ENCODE measurements around the gene RAD51. TPM values are rescaled to one million over a fixed set of nuclear protein-coding genes. Genes with fewer than 3 reads are reported as not detected.

The RAD51 gene
- total and polyA plus RNA-seq, 4 donors = 2.5 to 7.9 (median 5.0) TPM

DNA sequence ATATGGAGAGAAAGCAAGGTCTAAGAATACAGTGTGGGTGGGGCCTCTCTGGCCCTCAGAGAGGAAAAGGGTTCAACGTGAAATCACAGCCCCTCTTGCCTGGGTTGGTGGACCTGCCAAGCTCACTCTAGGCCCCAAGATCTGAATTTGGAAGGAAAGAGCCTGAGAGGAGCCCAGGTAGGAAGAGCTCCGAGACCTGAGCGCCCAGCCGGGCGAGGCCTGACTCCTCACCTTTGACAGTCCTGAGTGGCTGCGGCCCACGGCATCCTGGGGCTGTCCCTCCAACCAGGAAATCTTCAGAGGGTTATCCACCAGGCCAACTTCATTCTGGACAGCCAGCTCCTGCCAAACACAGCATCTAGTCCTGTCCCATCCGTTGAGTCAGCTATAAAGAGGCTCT is 78.5 kb downstream of the RAD51 start:
- no peak for DNase-seq (ENCODE audit: low read depth in 4 of 6, low spot score in 6 of 6)
- Histone ChIP-seq H3K9me3 (ENCODE audit: control insufficient read depth, insufficient read depth, low read length) (no peaks in the 10 kb centered on the region), H3K4me1 (ENCODE audit: control insufficient read depth, insufficient read depth, low read length) (peaks cover 28% of the 10 kb centered on the region), H3K36me3 (ENCODE audit: control insufficient read depth, insufficient read depth, low read length) (peaks cover 97% of the 10 kb centered on the region), H3K27ac (ENCODE audit: low read depth, low read length) (no peak overlapping the region), H3K27me3 (ENCODE audit: control insufficient read depth, insufficient read depth, low read length) (no peaks in the 10 kb centered on the region), H3K4me3 (ENCODE audit: low read depth, low read length) (no peak overlapping the region)
- 87% methylated on average over 8 of the region's 8 CpGs for WGBS (ENCODE audit: insufficient coverage)

DNA sequence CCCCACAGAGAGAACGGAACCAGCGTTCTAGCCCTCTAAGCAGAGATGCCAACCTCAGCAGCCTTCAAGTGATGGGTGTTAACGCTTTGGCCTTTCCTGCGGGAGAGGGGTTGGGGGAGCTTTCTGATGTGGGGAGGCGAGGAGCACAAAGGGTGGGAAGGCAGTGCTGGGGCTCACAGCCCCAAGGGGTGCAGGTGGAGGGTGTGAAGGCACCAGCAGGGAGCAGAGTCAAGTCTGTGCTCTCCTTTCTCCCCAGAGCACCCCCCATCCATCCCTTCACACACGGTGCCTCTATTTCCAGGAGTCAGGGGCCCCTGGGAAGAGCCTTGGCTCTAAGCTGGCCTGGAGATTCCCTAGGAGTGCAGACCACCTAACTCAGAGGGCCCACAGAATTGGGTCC is 78.9 kb downstream of the RAD51 start:
- Histone ChIP-seq H3K9me3 (ENCODE audit: control insufficient read depth, insufficient read depth, low read length) (no peaks in the 10 kb centered on the region), H3K4me1 (ENCODE audit: control insufficient read depth, insufficient read depth, low read length) (peaks cover 24% of the 10 kb centered on the region), H3K27ac (ENCODE audit: low read depth, low read length) (no peak overlapping the region), H3K27me3 (ENCODE audit: control insufficient read depth, insufficient read depth, low read length) (no peaks in the 10 kb centered on the region), H3K4me3 (ENCODE audit: low read depth, low read length) (no peak overlapping the region), H3K36me3 (ENCODE audit: control insufficient read depth, insufficient read depth, low read length) (peaks cover 97% of the 10 kb centered on the region)
- DNase-seq (ENCODE audit: low read depth in 4 of 6, low spot score in 6 of 6) = no peak
- WGBS (ENCODE audit: insufficient coverage) = 92% methylated on average over 1 of the region's 6 CpGs

DNA sequence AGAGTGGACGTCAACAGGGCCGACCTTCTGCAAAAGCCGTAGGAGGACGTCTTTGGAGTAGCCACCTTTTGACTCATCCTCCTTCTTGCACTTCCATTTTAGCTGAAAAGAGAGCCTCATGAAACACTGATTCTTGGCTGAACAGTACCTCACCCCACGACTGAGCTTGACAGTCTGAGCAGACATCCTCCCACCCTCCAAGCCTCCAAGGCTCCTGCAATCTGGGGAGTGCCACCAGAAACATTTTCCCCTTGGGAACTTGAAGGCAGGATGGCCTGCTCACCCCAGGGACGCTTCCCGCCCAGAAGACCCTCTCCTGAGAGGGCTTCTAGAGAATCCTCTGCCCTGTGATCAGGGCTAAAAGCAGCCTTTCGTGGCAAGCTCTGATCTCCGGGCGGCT is 80.0 kb downstream of the RAD51 start:
- H3K36me3 ChIP-seq (ENCODE audit: control insufficient read depth, insufficient read depth, low read length) = peaks cover 97% of the 10 kb centered on the region
- no peaks in the 10 kb centered on the region for H3K9me3 ChIP-seq (ENCODE audit: control insufficient read depth, insufficient read depth, low read length)
- H3K4me1 ChIP-seq (ENCODE audit: control insufficient read depth, insufficient read depth, low read length) = peaks cover 12% of the 10 kb centered on the region
- DNase-seq (ENCODE audit: low read depth in 4 of 6, low spot score in 6 of 6) = no peak
- no peak overlapping the region for H3K4me3 ChIP-seq (ENCODE audit: low read depth, low read length)
- H3K27me3 ChIP-seq (ENCODE audit: control insufficient read depth, insufficient read depth, low read length) = no peaks in the 10 kb centered on the region
- no peak overlapping the region for H3K27ac ChIP-seq (ENCODE audit: low read depth, low read length)
- 92% methylated on average over 10 of the region's 10 CpGs for WGBS (ENCODE audit: insufficient coverage)

DNA sequence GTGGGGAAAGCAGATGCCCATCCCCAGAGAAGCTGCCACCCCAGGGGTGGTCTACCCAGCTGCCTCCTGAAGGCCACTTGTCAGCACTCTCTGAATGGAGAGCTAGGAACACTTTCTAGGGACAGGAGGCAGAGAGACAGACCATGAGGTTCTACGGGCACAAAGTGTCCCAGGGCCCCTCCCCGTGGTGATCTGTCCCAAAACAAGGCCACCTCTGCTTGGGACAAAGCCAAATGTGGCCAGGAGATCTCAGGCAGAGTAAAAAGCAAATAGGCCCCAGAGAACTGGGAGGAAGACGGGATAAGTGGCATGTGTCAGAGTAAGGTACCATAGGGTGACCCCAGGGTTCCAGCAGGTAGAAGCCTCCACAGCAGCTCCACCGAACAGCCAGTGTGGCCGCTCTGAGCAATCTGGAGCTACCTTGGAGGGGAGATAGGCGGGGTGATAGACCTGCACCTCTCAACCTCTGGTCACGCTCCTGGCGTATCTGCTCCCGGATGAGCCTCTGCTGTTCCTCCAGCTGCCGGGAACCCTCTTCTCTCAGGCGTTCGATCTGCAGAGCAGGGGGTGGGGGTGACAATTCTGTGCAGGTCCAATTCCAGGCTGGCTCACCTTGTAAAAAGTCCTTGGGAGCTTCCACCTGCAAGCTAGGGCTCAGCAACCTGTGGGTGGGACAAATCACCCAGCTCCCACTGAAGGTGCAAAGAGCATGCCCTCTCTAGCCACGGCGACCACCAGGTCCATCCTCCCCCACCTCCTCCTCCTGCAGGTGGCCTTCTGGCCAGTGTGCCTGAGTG is 81.0 kb downstream of the RAD51 start:
- no peak overlapping the region for H3K4me3 ChIP-seq (ENCODE audit: low read depth, low read length)
- no peaks in the 10 kb centered on the region for H3K27me3 ChIP-seq (ENCODE audit: control insufficient read depth, insufficient read depth, low read length)
- H3K9me3 ChIP-seq (ENCODE audit: control insufficient read depth, insufficient read depth, low read length) = no peaks in the 10 kb centered on the region
- no peak for DNase-seq (ENCODE audit: low read depth in 4 of 6, low spot score in 6 of 6)
- 93% methylated on average over 13 of the region's 14 CpGs for WGBS (ENCODE audit: insufficient coverage)
- H3K36me3 ChIP-seq (ENCODE audit: control insufficient read depth, insufficient read depth, low read length) = peaks cover 89% of the 10 kb centered on the region
- peaks cover 6% of the 10 kb centered on the region for H3K4me1 ChIP-seq (ENCODE audit: control insufficient read depth, insufficient read depth, low read length)
- no peak overlapping the region for H3K27ac ChIP-seq (ENCODE audit: low read depth, low read length)

DNA sequence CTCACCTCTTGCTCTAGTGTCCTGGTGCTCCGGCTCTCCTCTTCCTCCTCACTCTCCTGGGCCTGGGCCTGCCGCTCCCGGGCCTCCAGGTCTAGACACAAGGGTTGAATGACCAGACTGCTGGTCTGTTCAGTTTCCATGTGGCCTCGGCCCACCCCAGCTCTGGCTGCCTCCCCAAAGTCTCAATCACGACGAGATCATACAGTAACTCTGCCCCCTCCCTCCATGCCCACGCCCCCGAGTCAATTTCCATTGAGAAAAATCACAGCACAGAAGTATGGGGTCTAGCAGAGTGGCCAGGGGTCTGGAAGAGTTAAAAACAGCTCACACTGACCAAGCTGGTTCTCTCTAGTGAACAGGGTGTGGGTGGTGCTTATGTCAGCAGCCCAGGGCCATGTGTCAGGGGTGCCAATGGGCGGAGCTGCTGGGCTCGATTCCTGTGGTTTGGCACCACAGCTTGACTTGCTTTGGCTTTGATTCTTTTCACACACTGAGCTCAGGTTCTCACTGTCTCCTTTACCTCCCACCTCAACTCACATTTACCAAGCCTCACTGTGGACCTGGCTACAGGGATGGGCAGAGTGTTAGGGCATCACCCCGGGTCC is 81.7 kb downstream of the RAD51 start:
- Histone ChIP-seq H3K27ac (ENCODE audit: low read depth, low read length) (no peak overlapping the region), H3K27me3 (ENCODE audit: control insufficient read depth, insufficient read depth, low read length) (no peaks in the 10 kb centered on the region), H3K4me1 (ENCODE audit: control insufficient read depth, insufficient read depth, low read length) (peaks cover 4% of the 10 kb centered on the region), H3K4me3 (ENCODE audit: low read depth, low read length) (no peak overlapping the region), H3K36me3 (ENCODE audit: control insufficient read depth, insufficient read depth, low read length) (peaks cover 83% of the 10 kb centered on the region), H3K9me3 (ENCODE audit: control insufficient read depth, insufficient read depth, low read length) (no peaks in the 10 kb centered on the region)
- 88% methylated on average over 7 of the region's 11 CpGs for WGBS (ENCODE audit: insufficient coverage)
- DNase-seq (ENCODE audit: low read depth in 4 of 6, low spot score in 6 of 6) = no peak

Small RNAs within 50 kb of the gene (small RNA-seq; reads per million reads assigned to genes)
- not detected for gene SUMO2P15 (ENCODE audit: low replicate concordance)

Other genes with a start within 250 kb of the RAD51 start
- 10 to 100 TPM in 1 of 2 donors, 1 to 10 TPM in 1; 5.4 to 16.6 TPM for gene CHST14, start 224.2 kb upstream of the RAD51 start, total RNA-seq
- gene CHST14, start 224.2 kb upstream of the RAD51 start, polyA plus RNA-seq (ENCODE audit: insufficient read length in 2 of 2) = 10 to 100 TPM; 20.0 to 21.9 TPM
- 10 to 100 TPM; 19.7 to 23.7 TPM for gene CCDC32, start 130.1 kb upstream of the RAD51 start, total RNA-seq
- 10 to 100 TPM; 29.9 to 31.6 TPM for gene CCDC32, start 130.1 kb upstream of the RAD51 start, polyA plus RNA-seq (ENCODE audit: insufficient read length in 2 of 2)
- 10 to 100 TPM in 1 of 2 donors, 1 to 10 TPM in 1; 8.2 to 11.4 TPM for gene RPUSD2, start 125.9 kb upstream of the RAD51 start, total RNA-seq
- 10 to 100 TPM; 11.3 to 12.0 TPM for gene RPUSD2, start 125.9 kb upstream of the RAD51 start, polyA plus RNA-seq (ENCODE audit: insufficient read length in 2 of 2)
- gene KNL1, start 100.9 kb upstream of the RAD51 start, total RNA-seq = 10 to 100 TPM; 11.2 to 13.7 TPM
- 1 to 10 TPM; 8.7 to 9.7 TPM for gene KNL1, start 100.9 kb upstream of the RAD51 start, polyA plus RNA-seq (ENCODE audit: insufficient read length in 2 of 2)
- gene RMDN3, start 60.1 kb downstream of the RAD51 start, total RNA-seq = 10 to 100 TPM; 18.1 to 30.6 TPM
- gene RMDN3, start 60.1 kb downstream of the RAD51 start, polyA plus RNA-seq (ENCODE audit: insufficient read length in 2 of 2) = 10 to 100 TPM; 50.0 to 53.1 TPM
- 10 to 100 TPM; 14.2 to 18.2 TPM for gene GCHFR, start 68.9 kb downstream of the RAD51 start, total RNA-seq
- 10 to 100 TPM; 25.6 to 29.1 TPM for gene GCHFR, start 68.9 kb downstream of the RAD51 start, polyA plus RNA-seq (ENCODE audit: insufficient read length in 2 of 2)
- gene C15orf62, start 74.8 kb downstream of the RAD51 start, total RNA-seq = under 1 TPM; 0.17 to 0.20 TPM
- 1 to 10 TPM; 2.8 to 6.0 TPM for gene C15orf62, start 74.8 kb downstream of the RAD51 start, polyA plus RNA-seq (ENCODE audit: insufficient read length in 2 of 2)
- 10 to 100 TPM; 25.2 to 28.0 TPM for gene ZFYVE19, start 111.9 kb downstream of the RAD51 start, total RNA-seq
- 10 to 100 TPM; 36.6 to 43.2 TPM for gene ZFYVE19, start 111.9 kb downstream of the RAD51 start, polyA plus RNA-seq (ENCODE audit: insufficient read length in 2 of 2)
- gene DNAJC17, start 112.3 kb downstream of the RAD51 start, total RNA-seq = 10 to 100 TPM; 12.8 to 47.4 TPM
- gene DNAJC17, start 112.3 kb downstream of the RAD51 start, polyA plus RNA-seq (ENCODE audit: insufficient read length in 2 of 2) = 10 to 100 TPM; 27.1 to 34.9 TPM
- not detected for gene PPP1R14D, start 133.5 kb downstream of the RAD51 start, total RNA-seq
- under 1 TPM in 1 of 2 donors, not detected in 1; 0.36 TPM for gene PPP1R14D, start 133.5 kb downstream of the RAD51 start, polyA plus RNA-seq (ENCODE audit: insufficient read length in 2 of 2)
- 1 to 10 TPM; 2.9 to 4.5 TPM for gene SPINT1, start 148.9 kb downstream of the RAD51 start, total RNA-seq
- 1 to 10 TPM; 3.2 to 4.3 TPM for gene SPINT1, start 148.9 kb downstream of the RAD51 start, polyA plus RNA-seq (ENCODE audit: insufficient read length in 2 of 2)
- gene RHOV, start 179.1 kb downstream of the RAD51 start, total RNA-seq = 1 to 10 TPM; 1.7 to 2.8 TPM
- 10 to 100 TPM in 1 of 2 donors, 1 to 10 TPM in 1; 9.3 to 12.2 TPM for gene RHOV, start 179.1 kb downstream of the RAD51 start, polyA plus RNA-seq (ENCODE audit: insufficient read length in 2 of 2)
- gene VPS18, start 199.3 kb downstream of the RAD51 start, total RNA-seq = 10 to 100 TPM; 19.9 to 22.9 TPM
- gene VPS18, start 199.3 kb downstream of the RAD51 start, polyA plus RNA-seq (ENCODE audit: insufficient read length in 2 of 2) = 10 to 100 TPM; 21.3 to 23.1 TPM
- gene DLL4, start 234.2 kb downstream of the RAD51 start, total RNA-seq = 1 to 10 TPM; 5.8 to 7.5 TPM
- gene DLL4, start 234.2 kb downstream of the RAD51 start, polyA plus RNA-seq (ENCODE audit: insufficient read length in 2 of 2) = 1 to 10 TPM; 5.6 to 8.5 TPM